Anterior cingulate cortex (tissue), 58 donors: Measurements from ENCODE around the gene FOXC1.

Experiments used
- DNase-seq, 58 donors: peaks; one replicate each; lab custom pipeline; 2025; lab: John Stamatoyannopoulos, UW

The FOXC1 gene

GRCh38 chr6:1609041-1609647 lies 571 bp upstream of the FOXC1 start:
- DNase-seq, result no peak

DNA sequence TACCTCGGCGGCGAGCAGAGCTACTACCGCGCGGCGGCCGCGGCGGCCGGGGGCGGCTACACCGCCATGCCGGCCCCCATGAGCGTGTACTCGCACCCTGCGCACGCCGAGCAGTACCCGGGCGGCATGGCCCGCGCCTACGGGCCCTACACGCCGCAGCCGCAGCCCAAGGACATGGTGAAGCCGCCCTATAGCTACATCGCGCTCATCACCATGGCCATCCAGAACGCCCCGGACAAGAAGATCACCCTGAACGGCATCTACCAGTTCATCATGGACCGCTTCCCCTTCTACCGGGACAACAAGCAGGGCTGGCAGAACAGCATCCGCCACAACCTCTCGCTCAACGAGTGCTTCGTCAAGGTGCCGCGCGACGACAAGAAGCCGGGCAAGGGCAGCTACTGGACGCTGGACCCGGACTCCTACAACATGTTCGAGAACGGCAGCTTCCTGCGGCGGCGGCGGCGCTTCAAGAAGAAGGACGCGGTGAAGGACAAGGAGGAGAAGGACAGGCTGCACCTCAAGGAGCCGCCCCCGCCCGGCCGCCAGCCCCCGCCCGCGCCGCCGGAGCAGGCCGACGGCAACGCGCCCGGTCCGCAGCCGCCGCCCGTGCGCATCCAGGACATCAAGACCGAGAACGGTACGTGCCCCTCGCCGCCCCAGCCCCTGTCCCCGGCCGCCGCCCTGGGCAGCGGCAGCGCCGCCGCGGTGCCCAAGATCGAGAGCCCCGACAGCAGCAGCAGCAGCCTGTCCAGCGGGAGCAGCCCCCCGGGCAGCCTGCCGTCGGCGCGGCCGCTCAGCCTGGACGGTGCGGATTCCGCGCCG lies 994 bp downstream of the FOXC1 start:
- no peak for DNase-seq

- DNase-seq, result no peak
Measured at GRCh38 chr6:1611322-1611571, 1.5 kb downstream of the FOXC1 start.

DNA sequence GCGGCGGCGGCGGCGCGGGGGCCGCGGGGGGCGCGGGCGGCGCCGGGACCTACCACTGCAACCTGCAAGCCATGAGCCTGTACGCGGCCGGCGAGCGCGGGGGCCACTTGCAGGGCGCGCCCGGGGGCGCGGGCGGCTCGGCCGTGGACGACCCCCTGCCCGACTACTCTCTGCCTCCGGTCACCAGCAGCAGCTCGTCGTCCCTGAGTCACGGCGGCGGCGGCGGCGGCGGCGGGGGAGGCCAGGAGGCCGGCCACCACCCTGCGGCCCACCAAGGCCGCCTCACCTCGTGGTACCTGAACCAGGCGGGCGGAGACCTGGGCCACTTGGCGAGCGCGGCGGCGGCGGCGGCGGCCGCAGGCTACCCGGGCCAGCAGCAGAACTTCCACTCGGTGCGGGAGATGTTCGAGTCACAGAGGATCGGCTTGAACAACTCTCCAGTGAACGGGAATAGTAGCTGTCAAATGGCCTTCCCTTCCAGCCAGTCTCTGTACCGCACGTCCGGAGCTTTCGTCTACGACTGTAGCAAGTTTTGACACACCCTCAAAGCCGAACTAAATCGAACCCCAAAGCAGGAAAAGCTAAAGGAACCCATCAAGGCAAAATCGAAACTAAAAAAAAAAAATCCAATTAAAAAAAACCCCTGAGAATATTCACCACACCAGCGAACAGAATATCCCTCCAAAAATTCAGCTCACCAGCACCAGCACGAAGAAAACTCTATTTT lies 2.0 kb downstream of the FOXC1 start:
- DNase-seq, result no peak

DNA sequence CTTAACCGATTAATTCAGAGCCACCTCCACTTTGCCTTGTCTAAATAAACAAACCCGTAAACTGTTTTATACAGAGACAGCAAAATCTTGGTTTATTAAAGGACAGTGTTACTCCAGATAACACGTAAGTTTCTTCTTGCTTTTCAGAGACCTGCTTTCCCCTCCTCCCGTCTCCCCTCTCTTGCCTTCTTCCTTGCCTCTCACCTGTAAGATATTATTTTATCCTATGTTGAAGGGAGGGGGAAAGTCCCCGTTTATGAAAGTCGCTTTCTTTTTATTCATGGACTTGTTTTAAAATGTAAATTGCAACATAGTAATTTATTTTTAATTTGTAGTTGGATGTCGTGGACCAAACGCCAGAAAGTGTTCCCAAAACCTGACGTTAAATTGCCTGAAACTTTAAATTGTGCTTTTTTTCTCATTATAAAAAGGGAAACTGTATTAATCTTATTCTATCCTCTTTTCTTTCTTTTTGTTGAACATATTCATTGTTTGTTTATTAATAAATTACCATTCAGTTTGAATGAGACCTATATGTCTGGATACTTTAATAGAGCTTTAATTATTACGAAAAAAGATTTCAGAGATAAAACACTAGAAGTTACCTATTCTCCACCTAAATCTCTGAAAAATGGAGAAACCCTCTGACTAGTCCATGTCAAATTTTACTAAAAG lies 2.7 kb downstream of the FOXC1 start:
- no peak for DNase-seq

GRCh38 chr6:1612974-1613306 lies 3.2 kb downstream of the FOXC1 start:
- no peak for DNase-seq

DNA sequence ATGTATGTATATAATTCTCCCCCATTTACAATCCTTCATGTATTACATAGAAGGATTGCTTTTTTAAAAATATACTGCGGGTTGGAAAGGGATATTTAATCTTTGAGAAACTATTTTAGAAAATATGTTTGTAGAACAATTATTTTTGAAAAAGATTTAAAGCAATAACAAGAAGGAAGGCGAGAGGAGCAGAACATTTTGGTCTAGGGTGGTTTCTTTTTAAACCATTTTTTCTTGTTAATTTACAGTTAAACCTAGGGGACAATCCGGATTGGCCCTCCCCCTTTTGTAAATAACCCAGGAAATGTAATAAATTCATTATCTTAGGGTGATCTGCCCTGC lies 3.6 kb downstream of the FOXC1 start:
- no peak for DNase-seq

GRCh38 chr6:1613688-1614447 lies 4.2 kb downstream of the FOXC1 start:
- DNase-seq, result no peak

- DNase-seq, result no peak
Measured at GRCh38 chr6:1614448-1615150, 4.9 kb downstream of the FOXC1 start.

DNA sequence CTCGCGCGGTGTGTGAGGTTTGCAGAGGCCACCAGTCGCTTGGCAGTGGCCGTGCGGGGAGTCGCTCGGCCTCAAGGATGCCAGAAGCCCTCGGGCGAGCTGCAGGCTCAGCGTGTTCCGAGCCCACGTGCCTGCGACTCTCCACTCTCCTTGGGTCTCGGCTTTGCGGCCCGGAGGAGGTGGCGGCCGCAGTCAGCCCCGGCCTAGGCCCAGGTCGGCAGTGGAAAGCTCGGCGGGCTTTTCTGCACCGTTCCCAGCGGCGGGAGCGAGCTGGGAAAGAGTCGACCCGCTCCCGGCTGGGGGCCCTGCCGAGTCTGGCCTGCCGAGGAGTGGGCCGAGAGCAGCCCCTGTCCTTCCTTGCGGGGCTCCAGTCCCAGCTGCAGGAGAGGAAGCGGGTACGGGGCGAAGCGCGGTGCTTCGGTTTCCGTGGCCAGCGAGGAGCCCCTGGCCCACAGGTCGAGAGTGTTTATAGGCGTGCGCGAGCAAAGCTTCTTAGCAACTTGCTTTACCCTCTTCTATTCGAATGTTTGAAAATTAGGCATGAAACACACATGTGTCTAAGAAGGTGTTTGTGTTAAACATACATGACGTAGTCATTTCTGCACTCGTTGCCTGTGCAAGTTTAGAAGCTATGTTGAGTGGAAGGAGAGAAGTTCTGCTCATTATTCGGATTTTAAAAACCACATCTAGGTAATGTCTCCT lies 5.6 kb downstream of the FOXC1 start:
- DNase-seq, result no peak

GRCh38 chr6:1615853-1616420 lies 6.2 kb downstream of the FOXC1 start:
- DNase-seq, result no peak

DNA sequence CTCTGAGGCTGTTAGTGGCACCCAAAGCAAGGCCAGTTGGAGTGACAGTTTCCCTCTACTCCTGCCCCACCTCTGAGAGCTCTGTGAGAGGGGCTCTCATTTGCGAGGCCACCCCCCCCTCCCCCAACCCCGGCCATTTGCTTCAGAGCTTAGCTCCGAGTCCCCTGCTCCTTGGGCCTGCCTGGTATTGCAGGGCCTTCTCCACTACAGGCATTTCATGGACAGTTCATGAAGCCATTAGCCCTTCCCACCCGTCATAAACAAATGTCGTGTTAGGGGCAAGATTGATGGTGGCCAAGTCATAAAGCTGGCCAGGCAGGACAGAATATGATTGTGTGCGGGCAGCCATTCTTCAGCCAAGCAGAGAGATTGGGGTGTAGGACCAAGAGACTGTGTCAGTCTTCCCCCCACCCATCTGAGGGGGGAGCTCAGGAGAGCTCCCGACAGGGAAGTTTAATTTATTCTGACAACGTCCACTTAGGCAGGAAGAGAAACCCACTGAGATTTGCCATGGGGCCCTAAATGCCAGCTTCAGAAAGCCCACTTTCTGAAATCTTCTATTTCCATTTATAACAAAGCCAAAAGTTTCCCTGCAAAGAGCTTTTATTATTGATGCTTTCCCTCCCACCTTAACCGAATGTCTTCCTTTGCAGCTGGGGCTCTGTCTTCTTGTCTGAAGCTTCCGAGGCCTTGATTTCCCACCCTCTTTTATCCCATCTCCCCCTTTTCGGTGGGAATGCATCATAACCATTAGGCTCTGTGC lies 7.2 kb downstream of the FOXC1 start:
- no peak for DNase-seq

DNA sequence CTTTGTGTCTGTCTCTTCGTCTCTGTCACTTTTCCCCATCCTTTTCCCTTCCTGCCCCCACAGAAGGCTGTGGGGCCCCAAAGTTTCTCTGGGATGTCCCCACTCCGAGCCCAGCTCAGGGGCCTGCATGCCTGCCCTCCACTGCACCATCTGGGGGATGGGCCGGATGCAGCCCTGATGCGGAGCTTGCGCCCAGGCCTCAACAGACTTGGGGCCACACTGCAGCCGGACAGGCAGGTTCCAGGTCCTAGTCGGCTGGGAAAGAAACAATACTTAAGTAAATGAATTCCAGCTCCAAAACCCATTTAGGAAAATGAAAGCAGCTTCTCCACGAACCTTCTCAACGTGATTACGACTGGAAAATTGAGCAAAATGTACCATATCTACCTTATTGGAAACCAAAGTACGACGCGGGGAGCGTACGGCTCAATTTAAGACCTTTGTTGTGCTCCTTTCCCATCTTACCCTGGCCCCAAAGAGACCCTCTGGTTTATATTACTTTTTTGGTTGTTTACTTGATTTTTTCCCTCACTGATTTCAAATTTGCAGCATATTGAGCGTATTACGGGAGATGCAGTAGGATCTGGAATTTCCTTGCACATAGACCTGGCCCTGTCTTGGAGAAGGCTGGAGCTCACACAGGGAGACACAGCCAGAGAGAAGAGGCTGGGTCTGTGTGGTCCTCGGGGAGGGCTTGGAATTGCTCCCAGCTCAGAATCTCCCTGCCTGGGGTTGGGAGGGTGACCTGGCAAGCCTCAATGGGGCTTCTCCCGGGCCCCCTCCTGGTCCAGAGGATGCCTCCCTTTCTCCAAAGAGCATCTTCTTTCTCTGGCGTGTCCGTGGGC lies 8.0 kb downstream of the FOXC1 start:
- no peak for DNase-seq

- DNase-seq, result no peak
Measured at GRCh38 chr6:1618311-1619097, 8.8 kb downstream of the FOXC1 start.

GRCh38 chr6:1619098-1619672 lies 9.5 kb downstream of the FOXC1 start:
- DNase-seq, result no peak
